Kidney (tissue), 14 donors: Measurements from ENCODE around the gene PNPLA5. TPM values are rescaled to one million over a fixed set of nuclear protein-coding genes. Genes with fewer than 3 reads are reported as not detected.
A peak's percentile ranks its signal among the peaks of the same experiment; 100 is the strongest.

Source experiments
- DNase-seq, 5 donors: peaks; one replicate each; pipeline ENCODE4 v3.0.0-alpha.2; 2013 to 2020
- FAIRE-seq: peaks from 2 replicates; lab custom pipeline; 2012; peaks lifted over from hg19 to GRCh38; lab: Jason Lieb, UNC
- H3K27ac ChIP-seq, 2 donors: one replicate each; pipeline ENCODE4 v1.7.0; 2013; ENCODE audit warnings: low read depth in 2 of 2, low read length in 2 of 2, inconsistent platforms in 1 of 2
- H3K27me3 ChIP-seq: one replicate; pipeline ENCODE4 v1.7.1; 2013; ENCODE audit warnings: low read length, inconsistent platforms; ENCODE audit not compliant: control insufficient read depth, insufficient read depth
- H3K36me3 ChIP-seq, 3 donors: one replicate each; pipeline versions ENCODE4 v1.7.0 to v1.7.1; 2013; ENCODE audit warnings: low read length in 3 of 3, control low read depth in 1 of 3, inconsistent platforms in 1 of 3; ENCODE audit not compliant: insufficient read depth in 3 of 3, control insufficient read depth in 2 of 3
- H3K4me1 ChIP-seq, 3 donors: one replicate each; pipeline versions ENCODE4 v1.7.0 to v1.7.1; 2013; ENCODE audit warnings: low read length in 3 of 3, inconsistent platforms in 1 of 3, low read depth in 1 of 3; ENCODE audit not compliant: control insufficient read depth in 2 of 3, insufficient read depth in 2 of 3
- H3K4me3 ChIP-seq, 3 donors: one replicate each; pipeline versions ENCODE4 v1.7.0 to v1.8.1; 2013; ENCODE audit warnings: low read length in 3 of 3, control low read depth in 1 of 3, inconsistent platforms in 1 of 3
- H3K9ac ChIP-seq, 3 donors: one replicate each; pipeline versions ENCODE4 v1.7.0 to v1.7.1; 2013; ENCODE audit warnings: low read length in 3 of 3, control low read depth in 1 of 3, inconsistent platforms in 1 of 3
- H3K9me3 ChIP-seq, 3 donors: one replicate each; pipeline versions ENCODE4 v1.7.0 to v1.7.1; 2013; ENCODE audit warnings: low read length in 3 of 3, control low read depth in 1 of 3, inconsistent platforms in 1 of 3; ENCODE audit not compliant: control insufficient read depth in 2 of 3, insufficient read depth in 1 of 3
- intact Hi-C: fragments of 100-400 bp; cut with DNase I; formaldehyde crosslinking; loops from one replicate; pipeline ENCODE4 v1.11.1; 2022
- polyA plus RNA-seq: library from polyadenylated mRNA; stranded (reverse); fragments of 350-450 nt; fragmentation: Illumina TruSeq; extraction: RNeasy Lipid Tissue Mini Kit (QIAGEN cat#74804); gene quantifications from one replicate; pipeline ENCODE4 v1.2.3, GENCODE V29; 2014; ENCODE audit warnings: low read depth, low replicate concordance; ENCODE audit not compliant: insufficient read depth
- total RNA-seq: library from RNA; stranded (reverse); fragmentation: NEBNext Ultra II Directional; extraction: Animal tissue kit (Norgen Biotek cat#: 25700); gene quantifications from one replicate; pipeline ENCODE4 v1.2.1, GENCODE V29; 2021
- TF ChIP-seq, protein P1 (sequence below): IDR thresholded peaks from 3 replicates; pipeline ENCODE4 v1.5.1; 2012; ENCODE audit warnings: mild to moderate bottlenecking, moderate library complexity, borderline replicate concordance; ENCODE audit not compliant: insufficient read depth; ENCODE audit errors: extremely low read depth
- donor health status: control.
- donor health status: control.
- donor health status: control.
- donor health status: control.
- donor health status: control.
- donor health status: DM: yes; HTN: yes; CAD: no.
- donor health status: Normal renal cell carcinoma (clear cell type).

PNPLA5 gene
- total and polyA plus RNA-seq, 2 donors from 2014 or later = not detected

DNA sequence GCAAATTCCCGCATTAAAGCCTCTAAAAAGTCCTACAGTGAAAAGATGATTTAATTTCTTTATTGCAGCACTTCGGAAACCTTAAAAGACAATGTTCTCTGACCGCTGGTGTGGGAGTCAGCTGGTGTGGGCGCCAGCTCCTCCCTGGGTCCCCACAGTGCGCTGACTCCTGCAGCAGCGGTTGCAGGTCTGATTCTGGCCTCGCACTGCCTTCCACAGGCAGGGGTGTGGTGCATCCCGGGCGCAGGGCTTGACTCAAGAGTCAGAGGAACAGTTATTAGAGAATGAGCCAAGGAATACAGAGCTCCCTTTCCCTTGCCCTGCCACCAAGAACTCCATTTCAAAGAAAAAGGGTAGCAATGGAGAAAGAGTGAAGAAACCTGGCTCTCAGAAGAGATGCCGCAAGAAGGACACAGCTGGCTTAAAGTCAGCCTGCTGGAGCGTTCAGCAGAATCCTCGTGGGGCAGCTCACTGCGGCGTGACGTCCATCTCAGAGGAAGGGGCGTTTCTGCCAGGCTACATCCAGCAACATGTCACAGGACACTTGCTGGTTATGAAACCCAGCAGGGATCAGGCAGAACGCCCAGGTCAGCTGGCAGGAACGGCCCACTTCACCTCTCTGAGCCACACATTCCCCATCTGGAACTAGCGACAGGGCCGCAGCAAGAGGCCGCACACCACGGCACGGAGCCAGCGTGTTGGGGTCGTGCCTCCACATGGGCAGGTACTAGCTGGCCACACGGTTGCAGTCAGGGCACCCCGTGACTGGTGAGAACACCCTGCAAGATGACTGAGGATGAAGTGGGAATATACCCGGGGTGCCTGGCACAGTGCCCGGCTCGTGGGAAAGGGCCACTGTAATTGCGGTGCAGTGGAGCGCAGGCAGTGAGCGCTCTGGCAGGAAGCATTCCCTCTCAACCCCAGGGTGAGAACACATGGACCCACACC is 61.6 kb downstream of the PNPLA5 start:
- Histone ChIP-seq H3K36me3 (no peaks in the 10 kb centered on the region), H3K27me3 (no peaks in the 10 kb centered on the region), H3K27ac (no peak overlapping the region), H3K4me1 (peaks cover 0 to 5% (median 4%) of the 10 kb centered on the region in 3 donors), H3K4me3 (no peak overlapping the region), H3K9me3 (no peaks in the 10 kb centered on the region), H3K9ac (no peak overlapping the region)
- no peak for FAIRE-seq
- TF ChIP-seq, protein P1, sequence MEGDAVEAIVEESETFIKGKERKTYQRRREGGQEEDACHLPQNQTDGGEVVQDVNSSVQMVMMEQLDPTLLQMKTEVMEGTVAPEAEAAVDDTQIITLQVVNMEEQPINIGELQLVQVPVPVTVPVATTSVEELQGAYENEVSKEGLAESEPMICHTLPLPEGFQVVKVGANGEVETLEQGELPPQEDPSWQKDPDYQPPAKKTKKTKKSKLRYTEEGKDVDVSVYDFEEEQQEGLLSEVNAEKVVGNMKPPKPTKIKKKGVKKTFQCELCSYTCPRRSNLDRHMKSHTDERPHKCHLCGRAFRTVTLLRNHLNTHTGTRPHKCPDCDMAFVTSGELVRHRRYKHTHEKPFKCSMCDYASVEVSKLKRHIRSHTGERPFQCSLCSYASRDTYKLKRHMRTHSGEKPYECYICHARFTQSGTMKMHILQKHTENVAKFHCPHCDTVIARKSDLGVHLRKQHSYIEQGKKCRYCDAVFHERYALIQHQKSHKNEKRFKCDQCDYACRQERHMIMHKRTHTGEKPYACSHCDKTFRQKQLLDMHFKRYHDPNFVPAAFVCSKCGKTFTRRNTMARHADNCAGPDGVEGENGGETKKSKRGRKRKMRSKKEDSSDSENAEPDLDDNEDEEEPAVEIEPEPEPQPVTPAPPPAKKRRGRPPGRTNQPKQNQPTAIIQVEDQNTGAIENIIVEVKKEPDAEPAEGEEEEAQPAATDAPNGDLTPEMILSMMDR = no peak
- DNase-seq = peak in 2 of 5 donors; percentile 46 to 55
- intact Hi-C loops = no loop called here

Other genes starting within 250 kb of the PNPLA5 start
- 11.8 TPM for gene EFCAB6, start 79.7 kb downstream of the PNPLA5 start, total RNA-seq
- gene EFCAB6, start 79.7 kb downstream of the PNPLA5 start, polyA plus RNA-seq = 1.5 TPM
- 0.57 TPM for gene SULT4A1, start 29.5 kb downstream of the PNPLA5 start, total RNA-seq
- gene SULT4A1, start 29.5 kb downstream of the PNPLA5 start, polyA plus RNA-seq = 0.52 TPM
- 0.54 TPM for gene PNPLA3, start 31.8 kb upstream of the PNPLA5 start, total RNA-seq
- gene PNPLA3, start 31.8 kb upstream of the PNPLA5 start, polyA plus RNA-seq = 1.2 TPM
- 34.9 TPM for gene SAMM50, start 63.4 kb upstream of the PNPLA5 start, total RNA-seq
- gene SAMM50, start 63.4 kb upstream of the PNPLA5 start, polyA plus RNA-seq = 57.0 TPM
- 32.9 TPM for gene PARVB, start 132.3 kb upstream of the PNPLA5 start, total RNA-seq
- gene PARVB, start 132.3 kb upstream of the PNPLA5 start, polyA plus RNA-seq = 51.1 TPM